A549 (cell line): Measurements from ENCODE around the gene NNAT.

Experiments
- CEBPB ChIP-seq, 2 experiments: fragments of >200 bp in 1 of 2; sonication (Bioruptor Twin) in 1 of 2; formaldehyde crosslinking in 1 of 2; IDR thresholded peaks; 2 replicates each; pipeline ENCODE4 v1.6.1; 2012 to 2016
- EP300 ChIP-seq, 2 experiments: fragments of >200 bp; sonication (Bioruptor Twin); formaldehyde crosslinking; IDR thresholded peaks; 2 replicates in 1 of 2; 3 replicates in 1 of 2; pipeline ENCODE4 v1.6.1; 2016 to 2017
- KDM1A ChIP-seq: fragments of 200-600 bp; sonication (generic); IDR thresholded peaks from 2 replicates; pipeline ENCODE4 v1.6.1; 2016; ENCODE audit warnings: low read depth, mild to moderate bottlenecking
- POLR2A ChIP-seq: IDR thresholded peaks from 2 replicates; pipeline ENCODE4 v1.6.1; 2012; ENCODE audit warnings: mild to moderate bottlenecking, low read length
- SMC3 ChIP-seq: fragments of >200 bp; sonication (Bioruptor Twin); formaldehyde crosslinking; IDR thresholded peaks from 3 replicates; pipeline ENCODE4 v1.6.1; 2018; ENCODE audit warnings: inconsistent platforms
- USF2 ChIP-seq: fragments of 450-650 bp; IDR thresholded peaks from 2 replicates; pipeline ENCODE4 v1.6.1; 2014; ENCODE audit warnings: antibody characterized with exemption
- ZFP36 ChIP-seq: fragments of 450-650 bp; IDR thresholded peaks from 2 replicates; pipeline ENCODE4 v1.6.1; 2014; ENCODE audit warnings: borderline replicate concordance; ENCODE audit not compliant: partially characterized antibody
- TF ChIP-seq, protein P1 (sequence below): fragments of >200 bp; sonication (Bioruptor Twin); formaldehyde crosslinking; IDR thresholded peaks from 3 replicates; pipeline ENCODE4 v1.5.1; 2016
- TF ChIP-seq, protein P2 (sequence below): fragments of >200 bp; sonication (Bioruptor Twin); formaldehyde crosslinking; IDR thresholded peaks from 2 replicates; pipeline ENCODE4 v1.6.1; 2016

DNA sequence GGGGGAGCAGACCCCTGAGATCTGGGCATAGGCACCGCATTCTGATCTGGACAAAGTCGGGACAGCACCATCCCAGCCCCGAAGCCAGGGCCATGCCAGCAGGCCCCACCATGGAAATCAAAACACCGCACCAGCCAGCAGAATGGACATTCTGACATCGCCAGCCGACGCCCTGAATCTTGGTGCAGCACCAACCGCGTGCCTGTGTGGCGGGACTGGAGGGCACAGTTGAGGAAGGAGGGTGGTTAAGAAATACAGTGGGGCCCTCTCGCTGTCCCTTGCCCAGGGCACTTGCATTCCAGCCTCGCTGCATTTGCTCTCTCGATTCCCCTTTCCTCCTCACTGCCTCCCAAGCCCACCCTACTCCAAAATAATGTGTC lies 2.0 kb downstream of the NNAT start:
- TF ChIP-seq, protein P1, sequence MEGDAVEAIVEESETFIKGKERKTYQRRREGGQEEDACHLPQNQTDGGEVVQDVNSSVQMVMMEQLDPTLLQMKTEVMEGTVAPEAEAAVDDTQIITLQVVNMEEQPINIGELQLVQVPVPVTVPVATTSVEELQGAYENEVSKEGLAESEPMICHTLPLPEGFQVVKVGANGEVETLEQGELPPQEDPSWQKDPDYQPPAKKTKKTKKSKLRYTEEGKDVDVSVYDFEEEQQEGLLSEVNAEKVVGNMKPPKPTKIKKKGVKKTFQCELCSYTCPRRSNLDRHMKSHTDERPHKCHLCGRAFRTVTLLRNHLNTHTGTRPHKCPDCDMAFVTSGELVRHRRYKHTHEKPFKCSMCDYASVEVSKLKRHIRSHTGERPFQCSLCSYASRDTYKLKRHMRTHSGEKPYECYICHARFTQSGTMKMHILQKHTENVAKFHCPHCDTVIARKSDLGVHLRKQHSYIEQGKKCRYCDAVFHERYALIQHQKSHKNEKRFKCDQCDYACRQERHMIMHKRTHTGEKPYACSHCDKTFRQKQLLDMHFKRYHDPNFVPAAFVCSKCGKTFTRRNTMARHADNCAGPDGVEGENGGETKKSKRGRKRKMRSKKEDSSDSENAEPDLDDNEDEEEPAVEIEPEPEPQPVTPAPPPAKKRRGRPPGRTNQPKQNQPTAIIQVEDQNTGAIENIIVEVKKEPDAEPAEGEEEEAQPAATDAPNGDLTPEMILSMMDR: no peak
- no peak for TF ChIP-seq SMC3
- no peak for TF ChIP-seq KDM1A
- TF ChIP-seq CEBPB (IDR thresholded peaks at IDR 0.05): no peak
- TF ChIP-seq POLR2A: no peak
- no peak for TF ChIP-seq ZFP36
- no peak for TF ChIP-seq USF2
- TF ChIP-seq EP300 (IDR thresholded peaks at IDR 0.05): no peak
- TF ChIP-seq, protein P2, sequence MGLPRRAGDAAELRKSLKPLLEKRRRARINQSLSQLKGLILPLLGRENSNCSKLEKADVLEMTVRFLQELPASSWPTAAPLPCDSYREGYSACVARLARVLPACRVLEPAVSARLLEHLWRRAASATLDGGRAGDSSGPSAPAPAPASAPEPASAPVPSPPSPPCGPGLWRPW: no peak
